Lower leg skin (tissue), 4 donors: ENCODE data around the gene SMS. TPM values are rescaled to one million over a fixed set of nuclear protein-coding genes. Genes with fewer than 3 reads are reported as not detected.
A peak's percentile ranks its signal among the peaks of the same experiment; 100 is the strongest.

Experiments
- DNase-seq, 2 donors: peaks; one replicate each; pipeline ENCODE4 v3.0.0-alpha.2; 2019; ENCODE audit warnings: low spot score in 2 of 2
- H3K4me3 ChIP-seq: fragments of 200-600 bp; sonication (generic); 2 replicates; pipeline ENCODE4 v1.5.1; 2017; ENCODE audit warnings: mild to moderate bottlenecking, low read depth; ENCODE audit not compliant: poor library complexity, severe bottlenecking
- CTCF ChIP-seq, 3 donors: fragments of 450-650 bp; IDR thresholded peaks; one replicate each; pipeline ENCODE4 v1.5.1; 2016; ENCODE audit warnings: antibody characterized with exemption in 3 of 3, mild to moderate bottlenecking in 3 of 3, moderate library complexity in 2 of 3
- POLR2A ChIP-seq, 2 donors: fragments of 450-650 bp; IDR thresholded peaks; one replicate each; pipeline ENCODE4 v1.6.1; 2016 to 2017; ENCODE audit warnings: antibody characterized with exemption in 2 of 2, mild to moderate bottlenecking in 1 of 2, moderate library complexity in 1 of 2
- WGBS, 2 donors: methylation state at CpG; one replicate each; pipeline ENCODE4 v1.1.5; 2018; 5-methylcytosine and 5-hydroxymethylcytosine counted together
- intact Hi-C: fragments of 100-400 bp; cut with DNase I; formaldehyde crosslinking; loops from one replicate; pipeline ENCODE4 v1.15.0; 2023; ENCODE audit warnings: low total_unique reads
- total RNA-seq, 4 donors: library from RNA; depleted of rRNA; stranded (reverse); fragments of >200 nt; gene quantifications; one replicate each; pipeline ENCODE4 v1.1.0, GENCODE V29; 2016

Gene SMS
- total RNA-seq, 4 donors from 2014 or later = 20.2 to 30.6 (median 24.0) TPM

- TF ChIP-seq POLR2A (IDR thresholded peaks at IDR 0.05) (no peak), CTCF (IDR thresholded peaks at IDR 0.05) (no peak)
- 36 to 51% methylated on average over 6 of the region's 6 CpGs for WGBS, 2 donors
- H3K4me3 ChIP-seq = no peak overlapping the region
- intact Hi-C loops = no loop called here
- no peak for DNase-seq
Observed at GRCh38 chrX:21975812-21976211, 35.3 kb downstream of the SMS start.

GRCh38 chrX:21978346-21978745 is 37.8 kb downstream of the SMS start:
- intact Hi-C loops = no loop called here
- WGBS, 2 donors = 91 to 98% methylated on average over 5 of the region's 5 CpGs

GRCh38 chrX:21982311-21982710 is 41.8 kb downstream of the SMS start:
- no peak overlapping the region for H3K4me3 ChIP-seq
- WGBS, 2 donors = 85 to 90% methylated on average over 6 of the region's 6 CpGs
- DNase-seq = no peak
- intact Hi-C loops = loop anchor here (10.0 kb wide), 1 partner anchor 212 kb away; no protein-coding TSS in a partner anchor
- TF ChIP-seq CTCF (IDR thresholded peaks at IDR 0.05) (no peak), POLR2A (IDR thresholded peaks at IDR 0.05) (no peak)

More at GRCh38 chrX:21978346-21978745, 37.8 kb downstream of the SMS start:
- TF ChIP-seq CTCF (IDR thresholded peaks at IDR 0.05) = no peak
- no peak for TF ChIP-seq POLR2A (IDR thresholded peaks at IDR 0.05)
- no peak overlapping the region for H3K4me3 ChIP-seq
- DNase-seq = no peak

- intact Hi-C loops = loop anchor here (10.0 kb wide), 1 partner anchor 209 kb away; no protein-coding TSS in a partner anchor
- TF ChIP-seq CTCF (IDR thresholded peaks at IDR 0.05) (peak in 1 of 3 donors; percentile 57), POLR2A (IDR thresholded peaks at IDR 0.05) (no peak)
- H3K4me3 ChIP-seq = no peak overlapping the region
- peak; percentile 71 to 89 for DNase-seq
- 7 to 11% methylated on average over 3 of the region's 3 CpGs for WGBS, 2 donors
Observed at GRCh38 chrX:21985332-21985777, 44.8 kb downstream of the SMS start.

- WGBS, 2 donors = 33 to 83% methylated on average over 1 of the region's 1 CpG
- intact Hi-C loops = loop anchor here (10.0 kb wide), 1 partner anchor 208 kb away; no protein-coding TSS in a partner anchor
- TF ChIP-seq POLR2A (IDR thresholded peaks at IDR 0.05) (no peak), CTCF (IDR thresholded peaks at IDR 0.05) (no peak)
- DNase-seq = no peak
- no peak overlapping the region for H3K4me3 ChIP-seq
Observed at GRCh38 chrX:21986596-21986995, 46.1 kb downstream of the SMS start.

- 75 to 100% methylated on average over 4 of the region's 4 CpGs for WGBS, 2 donors
- intact Hi-C loops = loop anchor here (10.0 kb wide), 1 partner anchor 205 kb away; no protein-coding TSS in a partner anchor
Observed at GRCh38 chrX:21989384-21989783, 48.9 kb downstream of the SMS start.

More at GRCh38 chrX:21989384-21989783, 48.9 kb downstream of the SMS start:
- H3K4me3 ChIP-seq = no peak overlapping the region
- no peak for DNase-seq
- TF ChIP-seq POLR2A (IDR thresholded peaks at IDR 0.05) (no peak), CTCF (IDR thresholded peaks at IDR 0.05) (no peak)
